GM12878 (cell line): ENCODE data around the gene ROBO1.

Experiments
- CTCF ChIP-seq, 3 experiments: IDR thresholded peaks in 2 of 3; conservative IDR thresholded peaks in 1 of 3; 2 replicates each; pipeline ENCODE4 v1.5.1; 2011; ENCODE audit warnings: low read depth in 3 of 3, low read length in 3 of 3, mild to moderate bottlenecking in 3 of 3, control low read depth in 2 of 3, moderate library complexity in 2 of 3, inconsistent platforms in 1 of 3, mixed read lengths in 1 of 3; ENCODE audit not compliant: control insufficient read depth in 2 of 3, insufficient read depth in 1 of 3; ENCODE audit errors: extremely low read depth in 1 of 3
- MAX ChIP-seq: IDR thresholded peaks from 2 replicates; pipeline ENCODE4 v1.6.1; 2012; ENCODE audit warnings: low read depth, low read length, improper control_type of control experiment
- SMARCA5 ChIP-seq: fragments of 450-650 bp; IDR thresholded peaks from 2 replicates; pipeline ENCODE4 v1.6.1; 2017; ENCODE audit warnings: mild to moderate bottlenecking

DNA sequence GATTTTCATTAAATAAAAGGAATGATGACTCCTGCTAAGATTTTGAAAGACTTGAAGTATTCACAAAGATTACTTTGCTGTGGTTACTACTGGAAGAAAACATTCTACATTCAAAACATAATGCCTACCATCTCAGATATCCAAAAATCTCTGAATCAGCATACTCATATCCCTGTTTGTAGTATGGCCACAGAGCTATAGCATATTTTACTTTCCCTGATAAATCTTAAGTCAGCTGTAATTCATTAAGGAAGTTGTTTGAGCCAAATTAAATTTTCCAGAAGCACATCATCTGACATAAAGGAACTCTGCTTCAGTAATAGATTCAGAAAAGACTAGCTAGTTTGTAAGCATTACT is 942.0 kb downstream of the ROBO1 start:
- TF ChIP-seq MAX (no peak), SMARCA5 (no peak), CTCF (IDR thresholded peaks at IDR 0.05 in 2 of 3, conservative IDR thresholded peaks at IDR 0.05 in 1 of 3; ENCODE audit: control insufficient read depth in 2 of 3, extremely low read depth in 1 of 3, insufficient read depth in 1 of 3, low read depth in 3 of 3, low read length in 3 of 3) (no peak)
